ENCODE data around the gene MTA2.
"Not testable (repeated sequence)": the region's sequence is repeated elsewhere in the genome, so short reads cannot be mapped to it uniquely, and the experiment has no call there.

The MTA2 gene

GRCh38 chr11:62601372-62602140 is at the start of gene MTA2:
Gene MTA2, minus strand, starts transcription at chr11:62601865. Its CDS starts 415 bp downstream, at chr11:62601450.
- DNase-seq (ENCODE audit: low spot score) = peak; percentile 98

GRCh38 chr11:62650283-62650682 is 48.6 kb upstream of the MTA2 start:
- not testable (repeated sequence) for DNase-seq (ENCODE audit: low spot score)

- no peak for DNase-seq (ENCODE audit: low spot score)
Measured at GRCh38 chr11:62649486-62649885, 47.8 kb upstream of the MTA2 start.

- DNase-seq (ENCODE audit: low spot score) = no peak
Measured at GRCh38 chr11:62648967-62649364, 47.3 kb upstream of the MTA2 start.

GRCh38 chr11:62648185-62648966 is 46.7 kb upstream of the MTA2 start:
- DNase-seq (ENCODE audit: low spot score) = no peak

- DNase-seq (ENCODE audit: low spot score) = no peak
Measured at GRCh38 chr11:62647609-62648005, 45.9 kb upstream of the MTA2 start.

- no peak for DNase-seq (ENCODE audit: low spot score)
Measured at GRCh38 chr11:62646825-62647608, 45.4 kb upstream of the MTA2 start.

- DNase-seq (ENCODE audit: low spot score) = peak; percentile 99
Measured at GRCh38 chr11:62645946-62646824, 44.5 kb upstream of the MTA2 start, which contains the start of gene GANAB. Gene GANAB, minus strand, starts transcription at chr11:62646613. Its CDS starts 14 bp downstream, at chr11:62646599.

- no peak for DNase-seq (ENCODE audit: low spot score)
Measured at GRCh38 chr11:62645671-62645945, 43.9 kb upstream of the MTA2 start.

- no peak for DNase-seq (ENCODE audit: low spot score)
Measured at GRCh38 chr11:62644220-62644619, 42.6 kb upstream of the MTA2 start.

- DNase-seq (ENCODE audit: low spot score) = no peak
Measured at GRCh38 chr11:62632492-62632891, 30.8 kb upstream of the MTA2 start.

- DNase-seq (ENCODE audit: low spot score) = no peak
Measured at GRCh38 chr11:62627713-62628112, 26.0 kb upstream of the MTA2 start.

- no peak for DNase-seq (ENCODE audit: low spot score)
Measured at GRCh38 chr11:62622476-62623089, 20.9 kb upstream of the MTA2 start.

GRCh38 chr11:62621567-62622470 is 20.2 kb upstream of the MTA2 start, which contains the start of gene B3GAT3:
Gene B3GAT3, minus strand, starts transcription at chr11:62621986. Its CDS starts 39 bp downstream, at chr11:62621947.
- peak; percentile 99 for DNase-seq (ENCODE audit: low spot score)

- no peak for DNase-seq (ENCODE audit: low spot score)
Measured at GRCh38 chr11:62621027-62621566, 19.4 kb upstream of the MTA2 start.

- not testable (repeated sequence) for DNase-seq (ENCODE audit: low spot score)
Measured at GRCh38 chr11:62616957-62617356, 15.3 kb upstream of the MTA2 start.

GRCh38 chr11:62615521-62615920 is 13.9 kb upstream of the MTA2 start:
- DNase-seq (ENCODE audit: low spot score) = no peak

GRCh38 chr11:62614275-62614674 is 12.6 kb upstream of the MTA2 start:
- no peak for DNase-seq (ENCODE audit: low spot score)

- DNase-seq (ENCODE audit: low spot score) = no peak
Measured at GRCh38 chr11:62613291-62613778, 11.7 kb upstream of the MTA2 start.

Measured in COLO829 (cell line).